H7 (cell line): Measurements from ENCODE around the gene GSN. TPM values are rescaled to one million over a fixed set of nuclear protein-coding genes. Genes with fewer than 3 reads are reported as not detected.

Source experiments
- DNase-seq: peaks from one replicate; pipeline ENCODE4 v3.0.0; 2012
- H3K27me3 ChIP-seq: 2 replicates; pipeline ENCODE4 v1.6.0; 2011; ENCODE audit warnings: mild to moderate bottlenecking, low read length; ENCODE audit not compliant: control insufficient read depth, insufficient read depth
- H3K36me3 ChIP-seq: replicated peaks from 2 replicates; pipeline ENCODE4 v1.5.1; 2011; ENCODE audit warnings: low read length; ENCODE audit not compliant: control insufficient read depth, insufficient read depth
- H3K4me3 ChIP-seq: 2 replicates; pipeline ENCODE4 v1.5.1; 2011; ENCODE audit warnings: low read depth, mild to moderate bottlenecking, control low read depth, low read length, moderate library complexity; ENCODE audit not compliant: insufficient read depth
- total RNA-seq: library from RNA; depleted of rRNA; stranded (reverse); fragments of >200 nt; shearing (Covaris generic); gene quantifications from 2 replicates; pipeline ENCODE4 v1.2.3, GENCODE V29; 2014

GSN gene
- total RNA-seq, 1 experiment from 2014 or later = 73.0 TPM

- no peaks in the 10 kb centered on the region for H3K36me3 ChIP-seq
- no peak overlapping the region for H3K4me3 ChIP-seq
- no peak for DNase-seq
- H3K27me3 ChIP-seq = peaks cover 13% of the 10 kb centered on the region
Observed at GRCh38 chr9:121274851-121275250, 6.9 kb downstream of the GSN start.

- H3K4me3 ChIP-seq = no peak overlapping the region
- H3K27me3 ChIP-seq = peaks cover 22% of the 10 kb centered on the region
- DNase-seq = no peak
- H3K36me3 ChIP-seq = no peaks in the 10 kb centered on the region
Observed at GRCh38 chr9:121275781-121276658, 8.1 kb downstream of the GSN start.

- Histone ChIP-seq H3K27me3 (peaks cover 31% of the 10 kb centered on the region), H3K36me3 (no peaks in the 10 kb centered on the region; the same call in 1 of the 2 replicates), H3K4me3 (no peak overlapping the region)
- DNase-seq = no peak
Observed at GRCh38 chr9:121277026-121277425, 9.1 kb downstream of the GSN start.

- H3K4me3 ChIP-seq = no peak overlapping the region
Observed at GRCh38 chr9:121277518-121278295, 9.7 kb downstream of the GSN start.

GRCh38 chr9:121278477-121279261 is 10.7 kb downstream of the GSN start:
- Histone ChIP-seq H3K4me3 (no peak overlapping the region), H3K27me3 (peaks cover 43% of the 10 kb centered on the region), H3K36me3 (no peaks in the 10 kb centered on the region; the same call in 1 of the 2 replicates)
- DNase-seq = peak; percentile 75

More at GRCh38 chr9:121277518-121278295, 9.7 kb downstream of the GSN start:
- Histone ChIP-seq H3K36me3 (no peaks in the 10 kb centered on the region; the same call in 1 of the 2 replicates), H3K27me3 (peaks cover 38% of the 10 kb centered on the region)
- DNase-seq = no peak

- Histone ChIP-seq H3K36me3 (no peaks in the 10 kb centered on the region; the same call in 1 of the 2 replicates), H3K4me3 (no peak overlapping the region), H3K27me3 (peaks cover 55% of the 10 kb centered on the region)
- DNase-seq = no peak
Observed at GRCh38 chr9:121279776-121280388, 11.9 kb downstream of the GSN start.

GRCh38 chr9:121280715-121281613 is 13.0 kb downstream of the GSN start:
- peaks cover 66% of the 10 kb centered on the region for H3K27me3 ChIP-seq
- DNase-seq = no peak
- no peak overlapping the region for H3K4me3 ChIP-seq
- H3K36me3 ChIP-seq = no peaks in the 10 kb centered on the region; the same call in 1 of the 2 replicates

- Histone ChIP-seq H3K4me3 (no peak overlapping the region), H3K36me3 (no peaks in the 10 kb centered on the region; the same call in 1 of the 2 replicates), H3K27me3 (peaks cover 73% of the 10 kb centered on the region)
- DNase-seq = no peak
Observed at GRCh38 chr9:121281614-121282276, 13.8 kb downstream of the GSN start.

GRCh38 chr9:121282277-121283079 is 14.5 kb downstream of the GSN start:
- DNase-seq = no peak
- Histone ChIP-seq H3K27me3 (peaks cover 73% of the 10 kb centered on the region), H3K4me3 (no peak overlapping the region), H3K36me3 (no peaks in the 10 kb centered on the region; the same call in 1 of the 2 replicates)

- no peaks in the 10 kb centered on the region; the same call in 1 of the 2 replicates for H3K36me3 ChIP-seq
- peaks cover 75% of the 10 kb centered on the region for H3K27me3 ChIP-seq
- no peak for DNase-seq
- H3K4me3 ChIP-seq = no peak overlapping the region
Observed at GRCh38 chr9:121283080-121283398, 15.1 kb downstream of the GSN start.

GRCh38 chr9:121283856-121284732 is 16.1 kb downstream of the GSN start:
- DNase-seq = no peak
- H3K36me3 ChIP-seq = no peaks in the 10 kb centered on the region; the same call in 1 of the 2 replicates
- peaks cover 80% of the 10 kb centered on the region for H3K27me3 ChIP-seq
- H3K4me3 ChIP-seq = no peak overlapping the region
